ENCODE results near the gene AJM1.

DNA sequence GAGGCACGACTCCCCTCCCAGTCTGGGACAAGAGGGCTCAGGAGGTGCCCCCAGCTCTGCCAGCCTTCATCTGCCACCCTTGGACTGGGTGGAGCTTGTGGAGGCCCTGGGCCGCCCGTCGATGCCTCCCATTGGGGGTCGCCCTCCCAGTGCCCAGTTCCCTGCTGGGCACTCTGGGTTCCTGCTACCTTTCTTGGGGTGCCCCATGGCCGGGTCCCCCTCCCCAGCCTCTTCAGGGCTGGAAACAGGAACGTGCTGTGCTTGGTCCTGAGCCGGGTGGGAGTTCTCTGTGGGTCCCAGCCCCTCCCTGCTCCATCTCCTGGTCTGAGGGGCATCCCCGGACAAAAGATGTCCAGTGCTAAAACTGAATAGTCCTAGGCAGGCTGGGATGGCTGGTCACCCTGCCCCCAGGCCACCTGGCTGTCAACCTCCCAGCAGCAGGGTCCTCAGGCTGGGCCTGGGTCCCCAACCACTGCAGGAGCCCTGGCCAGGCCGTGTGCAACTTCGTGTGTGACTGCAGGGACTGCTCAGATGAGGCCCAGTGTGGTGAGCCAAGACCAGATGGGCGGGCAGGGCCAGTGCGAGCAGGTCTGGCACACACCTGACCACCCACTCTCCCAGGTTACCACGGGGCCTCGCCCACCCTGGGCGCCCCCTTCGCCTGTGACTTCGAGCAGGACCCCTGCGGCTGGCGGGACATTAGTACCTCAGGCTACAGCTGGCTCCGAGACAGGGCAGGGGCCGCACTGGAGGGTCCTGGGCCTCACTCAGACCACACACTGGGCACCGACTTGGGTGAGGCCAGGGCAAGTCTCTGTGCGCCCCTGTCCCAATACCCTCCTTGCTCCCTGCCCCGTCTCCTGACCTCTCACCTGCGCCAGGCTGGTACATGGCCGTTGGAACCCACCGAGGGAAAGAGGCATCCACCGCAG is 10.7 kb downstream of the AJM1 start:
- TF ChIP-seq, protein P1, sequence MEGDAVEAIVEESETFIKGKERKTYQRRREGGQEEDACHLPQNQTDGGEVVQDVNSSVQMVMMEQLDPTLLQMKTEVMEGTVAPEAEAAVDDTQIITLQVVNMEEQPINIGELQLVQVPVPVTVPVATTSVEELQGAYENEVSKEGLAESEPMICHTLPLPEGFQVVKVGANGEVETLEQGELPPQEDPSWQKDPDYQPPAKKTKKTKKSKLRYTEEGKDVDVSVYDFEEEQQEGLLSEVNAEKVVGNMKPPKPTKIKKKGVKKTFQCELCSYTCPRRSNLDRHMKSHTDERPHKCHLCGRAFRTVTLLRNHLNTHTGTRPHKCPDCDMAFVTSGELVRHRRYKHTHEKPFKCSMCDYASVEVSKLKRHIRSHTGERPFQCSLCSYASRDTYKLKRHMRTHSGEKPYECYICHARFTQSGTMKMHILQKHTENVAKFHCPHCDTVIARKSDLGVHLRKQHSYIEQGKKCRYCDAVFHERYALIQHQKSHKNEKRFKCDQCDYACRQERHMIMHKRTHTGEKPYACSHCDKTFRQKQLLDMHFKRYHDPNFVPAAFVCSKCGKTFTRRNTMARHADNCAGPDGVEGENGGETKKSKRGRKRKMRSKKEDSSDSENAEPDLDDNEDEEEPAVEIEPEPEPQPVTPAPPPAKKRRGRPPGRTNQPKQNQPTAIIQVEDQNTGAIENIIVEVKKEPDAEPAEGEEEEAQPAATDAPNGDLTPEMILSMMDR (IDR thresholded peaks at IDR 0.05) = no peak
- no peak for TF ChIP-seq POLR2A (IDR thresholded peaks at IDR 0.05)
